OCI-M2 (cell line): ENCODE data around the gene GABBR2.
"Not testable (repeated sequence)": the region's sequence is repeated elsewhere in the genome, so short reads cannot be mapped to it uniquely, and the experiment has no call there.

Experiments used
- DNase-seq: peaks from one replicate; lab custom pipeline; 2025; ENCODE audit not compliant: unreplicated experiment; lab: John Stamatoyannopoulos, UW

The GABBR2 gene

DNA sequence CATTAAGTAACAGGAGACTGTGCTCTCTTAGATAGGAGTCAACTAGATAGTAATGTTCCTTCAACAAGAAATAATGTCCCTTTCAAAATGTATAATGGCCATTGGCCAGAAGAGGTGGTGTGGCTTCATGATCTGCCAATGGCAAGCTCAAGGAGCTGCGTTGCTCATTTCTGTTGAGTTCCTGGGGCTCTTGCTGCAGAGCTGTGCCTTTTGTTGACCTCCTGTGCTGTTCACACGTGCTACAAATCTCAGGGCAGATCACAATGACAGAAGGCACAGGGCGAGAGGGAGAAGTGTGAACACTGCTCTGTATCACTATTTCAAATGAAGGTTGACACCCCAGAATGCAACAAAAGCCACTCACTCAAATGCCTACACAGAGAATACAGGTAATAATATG is 437.3 kb downstream of the GABBR2 start:
- no peak for DNase-seq

DNA sequence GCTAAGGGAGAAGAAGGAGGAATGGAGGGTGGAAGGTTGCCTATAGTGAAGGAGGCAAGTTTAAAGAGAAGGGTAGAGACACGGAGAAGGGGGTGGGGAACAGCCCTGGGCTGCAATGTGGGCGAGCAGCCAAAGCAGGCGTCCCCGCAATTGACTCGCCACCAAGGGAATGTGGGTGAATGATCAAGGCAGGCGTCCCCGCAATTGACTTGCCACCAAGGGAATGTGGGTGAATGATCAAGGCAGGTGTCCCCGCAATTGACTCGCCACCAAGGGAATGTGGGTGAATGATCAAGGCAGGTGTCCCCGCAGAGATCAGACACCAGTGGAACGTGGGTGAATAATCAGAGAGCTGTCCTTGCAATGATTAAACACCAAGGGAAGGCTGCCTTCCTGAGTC is 438.5 kb downstream of the GABBR2 start:
- DNase-seq = not testable (repeated sequence)

DNA sequence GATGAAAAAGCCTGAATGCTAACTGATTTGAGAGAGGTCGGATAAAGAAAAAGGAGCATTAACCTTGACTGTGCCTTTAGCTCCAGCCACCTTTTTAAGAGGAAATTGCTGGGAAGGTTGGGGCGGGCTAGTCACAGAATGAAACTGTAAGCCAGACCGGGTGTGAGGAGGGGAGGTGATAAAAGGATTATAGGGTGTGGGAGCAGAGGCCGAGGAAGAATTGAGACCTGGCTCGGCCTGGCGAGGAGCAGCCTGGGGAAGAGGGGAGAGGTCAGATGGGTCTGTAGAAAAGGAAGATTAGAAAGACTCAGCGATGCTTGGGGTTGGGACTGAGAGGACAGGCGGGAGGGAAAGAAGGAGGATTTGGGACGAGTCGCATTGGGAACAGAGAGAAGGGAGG is 439.1 kb downstream of the GABBR2 start:
- DNase-seq = not testable (repeated sequence)

DNA sequence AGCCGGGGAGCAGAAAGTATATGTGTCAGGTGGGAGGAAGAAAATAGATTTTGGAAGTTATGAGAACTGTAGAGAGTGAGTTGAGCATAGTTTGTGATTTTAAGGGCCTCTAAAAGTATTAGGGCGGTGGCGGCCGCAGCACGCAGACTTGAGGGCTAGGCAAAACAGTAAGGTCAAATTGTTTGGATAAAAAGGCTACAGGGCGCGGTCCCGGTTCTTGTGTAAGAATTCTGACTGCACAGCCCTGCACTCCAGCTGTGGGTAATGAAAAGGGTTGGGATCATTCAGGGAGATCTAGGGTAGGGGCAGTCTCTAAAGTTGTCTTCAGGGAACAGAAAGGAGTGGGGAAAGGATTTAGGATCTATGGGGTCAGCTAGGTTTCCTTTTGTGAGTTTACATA is 441.2 kb downstream of the GABBR2 start:
- DNase-seq = not testable (repeated sequence)

DNA sequence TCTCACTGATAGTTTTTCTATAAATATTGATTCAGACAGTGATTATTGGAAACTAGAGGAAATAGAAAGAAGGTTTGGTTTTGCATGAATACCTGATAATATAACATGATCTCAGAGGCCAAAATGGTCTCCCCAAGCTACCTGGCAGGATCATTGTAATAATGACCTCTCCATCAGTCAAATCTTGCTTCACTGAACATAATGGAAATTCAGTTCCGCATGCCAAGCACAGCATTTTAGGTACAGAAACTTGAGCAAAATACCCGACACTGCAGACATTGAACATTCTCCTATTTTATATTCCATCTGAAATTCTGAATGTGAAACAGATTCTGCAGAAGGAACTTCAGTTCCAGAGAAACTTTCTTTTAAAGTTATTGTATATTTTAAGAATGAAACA is 444.2 kb downstream of the GABBR2 start:
- DNase-seq = no peak

DNA sequence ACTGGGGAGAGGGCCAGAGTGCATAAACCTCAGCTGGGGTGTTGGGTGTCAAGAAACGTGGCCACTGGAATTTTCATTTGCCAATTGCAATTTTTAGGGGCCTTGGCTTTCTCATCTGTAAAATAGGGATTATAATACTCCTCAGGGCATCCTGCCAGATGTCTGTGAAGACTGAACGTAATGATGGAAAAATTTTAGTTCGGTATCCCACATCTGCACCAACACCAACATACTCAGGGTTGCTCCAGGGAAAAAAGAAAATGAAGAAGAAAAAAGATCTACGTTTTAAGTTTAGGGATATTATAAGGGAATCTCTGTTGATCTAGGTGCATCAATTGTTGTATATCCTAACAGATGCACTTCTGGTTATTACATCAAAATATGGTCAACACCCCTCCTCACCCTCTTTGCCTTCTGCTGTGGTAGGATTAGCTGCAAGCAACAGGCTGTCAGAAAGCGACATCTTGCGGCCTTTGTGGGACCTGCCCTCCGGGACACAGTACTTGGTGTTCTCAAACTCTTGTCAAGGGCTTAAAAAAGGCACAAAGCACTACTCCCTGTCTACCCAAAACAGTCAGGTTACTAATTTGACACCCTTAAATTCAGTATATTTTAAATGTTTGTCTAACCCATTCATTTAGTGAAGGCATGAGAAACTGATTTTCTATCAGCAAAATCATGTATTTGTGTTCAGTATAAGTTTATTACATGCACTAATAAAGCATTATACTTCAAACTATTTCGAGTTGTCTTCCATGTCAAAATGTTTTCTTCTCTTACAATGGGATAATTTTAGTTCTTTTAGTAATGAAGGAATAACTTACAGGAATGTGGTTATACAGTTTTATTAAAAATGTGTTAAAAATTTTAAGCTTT is 445.0 kb downstream of the GABBR2 start:
- DNase-seq = peak; percentile 54

DNA sequence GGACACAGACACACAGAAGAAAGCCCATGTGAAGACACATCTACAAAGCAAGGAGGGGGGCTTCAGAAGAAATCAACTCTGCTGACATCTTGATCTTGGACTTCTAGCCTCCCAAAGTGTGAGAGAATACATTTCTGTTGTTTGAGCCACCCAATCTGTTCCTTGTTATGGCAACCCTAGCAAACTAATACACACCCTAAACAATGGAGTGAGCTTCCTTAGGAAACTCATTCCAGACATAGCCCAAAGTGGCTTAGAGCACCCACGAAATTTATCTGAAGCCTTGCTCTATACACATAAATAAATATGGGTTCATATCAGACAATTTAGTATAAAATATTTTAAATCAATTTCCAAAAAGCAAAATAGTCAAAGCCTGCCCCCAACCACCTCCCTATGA is 445.7 kb downstream of the GABBR2 start:
- no peak for DNase-seq

DNA sequence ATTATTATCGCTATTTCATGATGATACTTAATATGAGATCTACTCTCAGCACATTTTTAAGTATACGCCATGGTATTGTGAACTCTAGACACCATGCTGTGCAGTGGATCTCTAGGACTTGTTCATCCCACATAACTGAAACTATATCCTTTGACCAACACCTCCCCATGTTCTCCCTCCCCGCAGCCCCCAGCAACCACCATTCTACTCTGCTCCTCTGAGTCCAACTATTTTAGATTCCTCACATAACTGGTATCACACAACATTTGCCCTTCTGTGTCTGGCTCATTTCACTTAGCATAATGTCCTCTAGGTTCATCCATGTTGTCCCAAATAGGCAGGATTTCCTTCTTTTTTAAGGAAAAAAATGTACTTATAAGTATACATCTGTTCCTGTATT is 446.7 kb downstream of the GABBR2 start:
- DNase-seq = no peak

DNA sequence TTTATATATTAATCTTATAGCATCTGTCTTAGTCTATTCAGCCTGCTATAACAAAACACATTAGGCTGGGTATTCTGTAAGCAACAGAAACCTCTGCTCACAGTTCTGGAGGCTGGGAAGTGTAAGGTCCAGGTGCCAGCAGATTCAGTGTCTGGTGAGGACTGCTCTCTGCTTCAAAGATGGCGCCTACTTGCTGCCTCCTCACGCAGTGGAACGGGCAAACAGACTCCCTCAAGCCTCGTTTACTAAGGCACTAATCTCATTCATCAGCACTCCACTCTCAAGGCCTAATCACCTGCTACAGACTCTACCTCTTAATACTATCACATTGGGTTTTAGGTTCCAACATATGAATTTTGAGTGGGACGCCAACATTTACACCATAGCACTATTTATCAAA is 448.1 kb downstream of the GABBR2 start:
- no peak for DNase-seq

DNA sequence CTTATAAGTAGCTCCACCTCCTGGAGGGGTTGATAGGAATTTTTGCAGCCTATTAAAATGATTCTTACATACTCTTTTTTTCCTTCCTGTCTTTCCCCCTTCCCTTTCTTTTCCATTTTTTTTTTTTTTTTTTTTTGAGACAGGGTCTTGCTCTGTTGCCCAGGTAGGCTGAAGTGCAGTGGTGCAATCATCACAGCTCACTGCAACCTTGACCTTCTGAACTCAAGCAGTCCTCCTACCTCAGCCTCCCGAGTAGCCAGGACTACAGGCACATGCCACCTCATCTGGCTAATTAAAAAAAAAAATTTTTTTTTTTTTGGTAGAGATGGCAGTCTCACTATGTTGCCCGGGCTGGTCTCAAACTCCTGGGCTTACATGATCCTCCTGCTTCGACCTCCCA is 448.9 kb downstream of the GABBR2 start:
- DNase-seq = no peak

DNA sequence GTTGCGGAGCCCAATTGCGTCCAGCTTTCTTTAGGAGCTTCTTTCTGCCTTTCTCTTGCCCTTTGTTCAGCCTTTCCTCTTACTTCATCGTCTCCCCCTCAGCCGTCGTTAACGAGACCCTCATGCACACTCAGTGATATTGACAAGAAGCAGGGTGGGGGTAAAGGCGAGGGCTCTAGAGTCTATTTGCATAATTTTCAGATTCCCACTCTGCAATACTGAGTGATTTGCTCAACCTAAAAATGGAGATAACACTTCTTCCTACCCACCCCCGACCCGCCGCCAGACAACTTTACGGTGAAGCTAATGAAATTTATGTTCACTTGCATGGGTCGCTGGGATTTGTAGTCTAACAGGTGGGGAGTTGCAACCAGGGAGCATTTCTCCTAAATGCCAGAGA is 452.0 kb downstream of the GABBR2 start:
- DNase-seq = no peak

DNA sequence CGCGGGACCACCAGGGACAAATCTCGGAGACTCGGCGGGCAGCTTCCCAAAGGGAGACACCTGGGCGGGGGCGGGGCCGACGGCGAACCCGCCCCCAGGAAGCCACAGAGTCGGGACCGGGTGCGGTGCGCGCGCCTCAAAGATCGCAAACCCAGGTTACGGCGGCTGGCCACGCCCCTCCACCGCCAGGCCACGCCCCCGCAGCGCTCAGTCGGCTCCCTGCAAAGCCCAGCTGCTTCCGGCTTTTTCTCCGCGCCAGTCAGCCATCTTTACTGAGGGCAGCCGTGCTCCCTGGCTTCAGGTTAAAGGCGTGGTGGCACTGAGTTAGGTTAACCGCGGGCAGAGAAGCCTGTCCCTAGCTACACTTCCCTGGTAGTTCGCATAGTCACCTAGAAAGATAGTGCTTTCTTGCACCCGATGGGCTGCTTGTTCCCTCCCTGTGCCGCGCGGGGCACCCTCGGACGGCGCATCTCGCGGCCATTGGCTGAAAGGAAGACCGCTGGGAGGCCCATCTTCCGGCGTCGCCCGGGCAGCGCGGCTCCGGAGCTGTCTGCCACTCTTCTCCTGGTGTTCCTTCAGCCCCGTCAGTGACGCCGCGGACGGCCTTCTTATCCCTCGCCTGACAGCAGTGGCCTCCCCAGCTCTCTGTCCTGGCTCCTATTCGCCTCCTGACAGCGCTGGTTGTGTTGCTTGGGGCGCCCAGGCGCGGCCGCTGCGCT is 453.0 kb downstream of the GABBR2 start, which contains the start of gene TBC1D2:
Gene TBC1D2 (minus strand): TSS at position 72 of the 719 bp plus-strand sequence. CDS start 108 bp downstream, outside the sequence.
- peak; percentile 44 for DNase-seq

DNA sequence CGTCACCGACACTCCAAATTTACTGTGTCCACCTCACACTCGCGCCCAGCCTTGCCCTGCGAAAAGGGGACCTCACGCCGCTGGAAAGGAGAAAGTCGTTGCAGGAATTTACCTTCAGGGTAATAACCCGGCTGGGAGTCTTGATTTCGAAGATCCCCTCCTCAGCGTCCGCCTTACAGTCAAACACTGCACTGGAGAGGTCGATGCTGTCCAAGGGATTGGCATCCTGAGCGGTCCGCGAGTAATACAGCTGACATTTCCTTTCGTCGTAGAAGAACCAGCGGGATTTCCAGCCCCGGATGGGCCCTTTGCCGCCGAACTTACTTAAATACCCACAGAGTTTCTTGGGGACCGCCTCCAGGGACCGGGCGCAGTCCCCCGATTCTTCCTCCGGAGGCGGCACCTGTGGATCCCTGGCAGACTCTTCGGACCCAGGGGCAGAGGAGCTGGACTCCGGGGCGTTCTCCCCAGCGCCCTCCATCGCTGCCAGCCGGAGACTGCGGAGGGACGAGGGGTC is 453.6 kb downstream of the GABBR2 start:
- DNase-seq = no peak

DNA sequence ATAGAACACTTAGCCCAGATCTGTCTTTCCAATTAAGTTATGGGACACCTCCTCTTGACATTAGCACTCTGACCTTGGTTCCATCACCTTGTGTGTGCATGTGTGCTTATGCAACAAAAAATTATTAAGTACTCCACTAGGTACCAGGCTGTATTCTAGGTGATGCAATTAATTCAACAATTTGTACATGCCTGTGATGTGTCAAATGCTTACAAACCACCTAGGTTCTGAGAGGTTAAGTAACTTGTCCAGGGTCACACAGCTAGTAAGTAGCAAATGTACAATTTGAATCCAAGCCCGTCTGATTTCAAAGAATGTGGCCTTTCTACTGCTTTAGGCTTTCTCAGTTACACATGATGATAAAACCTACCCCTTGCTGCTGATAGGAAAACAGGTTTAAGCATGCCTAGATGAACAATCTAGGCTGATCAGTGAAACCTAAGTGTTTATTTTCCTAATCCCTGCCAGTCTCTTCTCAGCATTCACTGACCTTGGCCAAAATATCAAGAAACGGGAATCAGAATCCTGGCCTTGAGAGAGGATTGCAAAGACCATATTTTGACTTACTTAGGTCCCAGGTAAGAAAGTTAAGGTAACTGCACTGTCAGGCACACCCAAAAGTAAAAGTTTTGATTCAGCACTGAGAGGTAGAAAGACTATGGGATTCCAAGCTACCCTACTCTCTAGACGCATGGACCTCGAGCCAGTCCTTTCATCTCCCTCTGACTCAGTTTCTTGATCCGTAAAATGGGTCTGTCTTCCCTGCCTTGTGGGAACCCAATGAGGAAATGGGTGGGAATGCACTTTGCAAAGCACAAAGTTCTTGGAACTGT is 454.3 kb downstream of the GABBR2 start:
- no peak for DNase-seq

DNA sequence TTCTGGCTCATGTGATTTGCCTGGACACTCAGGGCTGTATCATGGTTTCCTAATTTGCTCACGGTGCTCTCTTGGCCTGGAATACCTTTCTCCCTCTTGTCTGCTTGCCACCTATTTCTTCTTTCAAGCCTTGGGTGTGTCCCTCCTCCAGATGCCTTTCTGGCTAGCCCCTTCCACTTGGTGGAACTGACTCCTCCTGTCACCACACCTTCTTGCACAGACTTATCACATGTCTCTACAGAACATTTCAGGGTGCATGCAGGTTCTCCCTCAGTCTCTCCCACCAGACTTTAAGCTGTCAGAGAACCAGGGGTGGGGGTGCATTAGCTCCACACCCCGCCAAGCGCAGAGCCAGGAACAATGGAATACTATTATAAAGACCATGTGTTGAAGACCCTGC is 455.2 kb downstream of the GABBR2 start:
- DNase-seq = no peak

DNA sequence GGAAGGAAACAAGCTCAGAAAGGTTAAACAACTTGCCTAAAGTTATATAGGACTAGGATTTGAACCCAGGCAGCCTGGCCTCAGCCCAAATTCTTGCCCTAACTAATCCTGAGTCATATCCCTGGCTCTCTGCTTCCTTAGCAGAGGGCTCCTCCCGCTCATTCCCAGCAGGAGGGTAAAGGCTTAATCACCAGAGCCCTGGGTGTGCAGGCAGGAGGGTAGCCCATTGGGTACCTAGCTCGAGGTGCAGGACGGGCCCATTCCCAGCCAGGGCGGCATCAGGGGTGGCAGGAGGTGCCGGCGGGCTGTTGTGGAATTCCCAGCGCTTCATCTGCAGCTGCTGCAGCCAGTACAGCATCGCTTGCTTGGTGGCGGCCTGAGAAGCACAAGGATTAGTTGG is 457.2 kb downstream of the GABBR2 start:
- DNase-seq = no peak

DNA sequence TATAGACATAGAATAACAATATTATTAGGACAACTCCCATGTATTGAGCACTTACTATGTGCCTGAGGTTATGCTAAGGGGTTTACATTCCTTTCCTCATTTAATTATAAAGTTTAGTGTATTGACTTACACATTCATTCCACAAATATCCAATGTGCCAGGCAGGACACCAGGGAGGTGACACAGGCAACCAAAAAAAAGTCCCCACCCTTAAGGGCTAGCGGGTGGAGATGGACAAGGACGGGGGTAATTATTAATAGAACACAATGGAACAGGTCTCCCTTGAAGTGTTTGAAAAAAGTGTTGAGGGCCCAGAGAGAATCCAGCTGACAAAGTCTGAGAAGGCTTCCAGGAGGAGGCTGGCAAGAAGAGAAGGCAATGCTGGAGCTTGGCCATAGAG is 459.0 kb downstream of the GABBR2 start:
- no peak for DNase-seq

DNA sequence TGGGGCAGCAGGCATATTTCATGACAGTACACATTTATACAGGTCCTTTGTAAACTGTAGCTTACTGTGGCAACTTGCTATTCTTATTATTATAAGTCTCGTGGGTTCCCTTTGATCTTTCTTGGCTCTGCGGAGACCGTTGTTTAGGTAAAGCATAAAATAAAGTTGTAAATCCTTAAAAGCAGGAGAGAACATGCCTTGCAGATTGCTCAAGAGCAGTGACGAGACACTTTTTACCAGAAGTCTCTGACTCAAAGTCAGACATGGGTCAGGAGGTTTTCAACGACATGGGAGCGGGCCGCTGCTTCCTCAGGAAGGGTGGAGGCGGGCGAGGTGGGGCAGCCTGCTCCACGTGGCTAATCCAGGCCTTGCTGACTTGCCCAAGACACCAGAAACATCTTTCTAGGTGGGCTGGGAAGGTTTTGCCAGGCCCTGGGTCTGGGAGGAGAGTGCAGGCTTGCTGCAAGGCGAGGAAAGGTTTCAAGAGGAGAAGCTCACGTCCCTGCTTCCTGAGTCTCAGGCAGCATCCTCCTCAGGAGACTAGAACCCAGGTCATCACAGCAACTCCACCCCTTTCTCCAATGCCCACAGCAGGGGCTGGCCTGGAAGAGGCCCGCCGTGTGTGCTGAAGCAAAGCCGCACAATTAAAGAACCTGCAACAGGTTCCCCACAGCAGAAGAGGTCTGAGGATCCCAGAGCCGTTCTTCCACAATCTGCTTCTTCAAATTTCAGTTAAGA is 459.8 kb downstream of the GABBR2 start:
- no peak for DNase-seq

DNA sequence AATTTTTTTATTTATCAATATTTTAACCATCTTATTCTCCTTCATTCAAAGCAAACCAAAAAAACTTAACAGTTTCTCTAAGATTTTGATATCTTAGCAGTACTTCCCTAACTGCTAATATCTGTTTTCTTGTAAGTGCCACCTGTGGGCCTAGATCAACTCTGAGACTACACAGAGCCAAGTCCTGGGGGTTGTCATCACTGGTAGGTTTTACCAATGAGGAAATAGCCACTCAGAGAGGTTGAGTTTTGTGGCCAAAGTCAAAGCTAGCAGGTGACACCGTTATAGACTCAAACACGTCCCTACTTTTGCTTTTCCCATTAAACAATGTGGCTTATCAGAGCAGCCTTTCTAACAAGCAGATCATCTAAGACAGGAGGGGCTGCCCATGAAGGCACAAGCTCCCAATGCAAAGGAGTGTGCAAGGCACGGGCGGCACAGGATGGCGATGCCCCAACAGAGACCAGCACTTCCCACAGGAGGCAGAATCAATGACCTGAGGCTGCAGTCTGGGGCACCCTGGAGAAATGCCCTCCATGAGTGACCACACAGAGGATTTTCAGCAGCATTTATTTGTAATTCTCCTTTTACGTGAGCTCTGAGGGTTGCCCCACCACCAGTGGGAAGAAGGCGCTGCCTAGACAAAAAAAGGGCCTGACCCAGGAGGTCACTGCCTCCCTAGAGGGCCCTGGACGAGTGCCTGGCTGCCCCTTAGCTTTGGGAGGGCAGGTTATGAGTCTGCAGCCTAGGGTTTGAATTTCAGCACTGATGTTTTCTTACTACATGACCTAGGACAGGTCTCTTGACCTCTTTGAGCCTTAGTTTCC is 460.7 kb downstream of the GABBR2 start:
- no peak for DNase-seq

DNA sequence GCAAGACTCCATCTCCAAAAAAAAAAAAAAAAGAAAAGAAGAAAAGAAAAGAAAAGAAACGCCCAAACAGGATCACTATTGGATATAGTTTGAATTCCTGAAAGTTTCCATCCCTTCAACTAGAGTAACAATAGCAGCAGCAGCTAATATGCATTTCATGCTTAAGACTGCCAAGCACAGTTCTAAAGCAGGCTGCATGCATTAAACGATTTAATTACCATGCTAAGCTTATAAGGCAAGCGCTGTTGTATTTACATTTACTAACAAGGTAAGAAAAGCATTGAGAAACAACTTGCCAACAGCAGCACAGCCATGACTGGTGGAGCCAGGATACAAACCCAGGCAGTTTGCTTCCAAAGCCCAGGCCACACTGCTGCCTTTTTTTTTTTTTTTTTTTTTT is 466.3 kb downstream of the GABBR2 start:
- no peak for DNase-seq
